SJSA1 (cell line): ENCODE data around the gene SH3TC2. TPM values are rescaled to one million over a fixed set of nuclear protein-coding genes. Genes with fewer than 3 reads are reported as not detected.

Experiments
- DNase-seq, 2 experiments: peaks; one replicate each; pipeline ENCODE4 v3.0.0-alpha.2; 2015 to 2020; ENCODE audit warnings: low spot score in 2 of 2, low read depth in 1 of 2
- H3K27ac ChIP-seq: fragments of 250-450 bp; sonication (Bioruptor Pico); 2 replicates; pipeline ENCODE4 v1.5.1; 2020; ENCODE audit warnings: mild to moderate bottlenecking, moderate library complexity
- H3K27me3 ChIP-seq: fragments of 250-450 bp; sonication (Bioruptor Pico); replicated peaks from 2 replicates; pipeline ENCODE4 v1.5.1; 2020; ENCODE audit warnings: mild to moderate bottlenecking, moderate library complexity
- H3K36me3 ChIP-seq: fragments of 250-450 bp; sonication (Bioruptor Pico); 2 replicates; pipeline ENCODE4 v1.5.1; 2020; ENCODE audit warnings: mild to moderate bottlenecking
- H3K4me1 ChIP-seq: fragments of 250-450 bp; sonication (Bioruptor Pico); replicated peaks from 2 replicates; pipeline ENCODE4 v1.6.1; 2021; ENCODE audit warnings: mild to moderate bottlenecking
- H3K4me3 ChIP-seq: fragments of 250-450 bp; sonication (Bioruptor Pico); 2 replicates; pipeline ENCODE4 v1.5.1; 2020; ENCODE audit warnings: mild to moderate bottlenecking
- H3K9me3 ChIP-seq: fragments of 250-450 bp; sonication (Bioruptor Pico); replicated peaks from 2 replicates; pipeline ENCODE4 v1.5.1; 2020; ENCODE audit warnings: mild to moderate bottlenecking
- total RNA-seq: library from RNA; depleted of rRNA; stranded (reverse); fragments of >200 nt; shearing (Covaris generic); gene quantifications from 2 replicates; pipeline ENCODE4 v1.2.3, GENCODE V29; 2014; rRNA removed

SH3TC2 gene
- total RNA-seq, 1 experiment from 2014 or later: 16.9 TPM

DNA sequence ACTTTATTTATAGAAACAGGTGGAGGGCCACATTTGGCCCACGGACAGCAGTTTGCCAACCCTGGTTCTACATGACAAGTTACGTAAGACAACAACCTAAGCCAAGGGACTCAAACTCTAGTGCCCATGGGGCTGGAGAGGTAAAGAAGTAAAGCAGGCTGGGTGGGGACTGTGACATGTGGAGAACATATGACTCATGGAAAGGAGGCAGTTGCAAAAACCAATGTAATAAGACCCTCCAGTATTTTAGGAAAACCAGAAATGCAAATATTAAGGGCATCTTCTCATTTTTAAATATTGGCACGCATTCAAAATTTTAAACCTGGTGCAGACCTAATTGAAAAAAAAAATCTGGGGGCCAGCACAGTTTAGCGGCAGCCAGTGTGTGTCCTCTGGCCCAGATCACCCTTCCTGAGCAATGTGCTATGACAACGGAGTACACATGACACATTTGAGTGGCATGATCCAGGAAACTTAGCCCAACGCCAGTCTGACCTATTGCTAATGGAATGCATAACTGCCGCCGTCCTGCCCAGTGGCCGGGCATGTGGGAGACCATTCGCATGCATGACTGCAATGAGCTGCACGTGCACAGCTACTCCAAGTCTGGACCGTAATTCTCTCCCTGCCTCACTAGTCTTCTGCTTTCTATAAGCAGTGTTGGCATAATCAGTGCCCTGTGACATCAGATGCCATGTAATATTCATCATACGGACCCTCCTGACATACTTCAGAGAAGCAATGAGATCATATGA lies 97.2 kb downstream of the SH3TC2 start:
- H3K4me1 ChIP-seq: peaks cover 50% of the 10 kb centered on the region

DNA sequence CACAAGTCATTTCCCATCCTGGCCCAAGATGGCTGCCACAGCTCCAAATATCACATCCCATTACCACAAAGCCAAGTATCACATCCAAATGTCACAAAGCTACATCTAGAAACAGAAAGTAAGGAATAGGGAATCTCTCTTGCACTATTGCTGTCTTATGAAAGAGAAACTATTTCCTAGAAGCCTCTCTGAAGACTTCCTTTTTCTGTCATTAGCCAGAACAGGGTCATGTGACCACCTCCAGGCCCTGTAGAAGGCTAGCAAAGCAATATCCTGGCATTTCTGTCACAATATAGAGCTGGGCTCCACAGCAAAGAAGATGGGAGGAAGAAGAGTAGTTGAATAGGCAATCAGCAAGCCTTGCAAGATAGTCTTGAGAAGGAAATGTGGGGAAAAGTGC lies 99.2 kb downstream of the SH3TC2 start:
- Histone ChIP-seq H3K27ac (peak overlapping the region; percentile 14; the same call in 1 of the 2 replicates), H3K27me3 (no peaks in the 10 kb centered on the region), H3K36me3 (no peaks in the 10 kb centered on the region), H3K4me3 (no peak overlapping the region), H3K9me3 (no peaks in the 10 kb centered on the region), H3K4me1 (peaks cover 35% of the 10 kb centered on the region)
- DNase-seq: no peak

More for the DNA sequence above, 97.2 kb downstream of the SH3TC2 start:
- H3K36me3 ChIP-seq: no peaks in the 10 kb centered on the region
- no peak overlapping the region for H3K4me3 ChIP-seq
- H3K9me3 ChIP-seq: no peaks in the 10 kb centered on the region
- peak overlapping the region; percentile 97 for H3K27ac ChIP-seq
- DNase-seq: peak; percentile 99 to 100
- no peaks in the 10 kb centered on the region for H3K27me3 ChIP-seq

DNA sequence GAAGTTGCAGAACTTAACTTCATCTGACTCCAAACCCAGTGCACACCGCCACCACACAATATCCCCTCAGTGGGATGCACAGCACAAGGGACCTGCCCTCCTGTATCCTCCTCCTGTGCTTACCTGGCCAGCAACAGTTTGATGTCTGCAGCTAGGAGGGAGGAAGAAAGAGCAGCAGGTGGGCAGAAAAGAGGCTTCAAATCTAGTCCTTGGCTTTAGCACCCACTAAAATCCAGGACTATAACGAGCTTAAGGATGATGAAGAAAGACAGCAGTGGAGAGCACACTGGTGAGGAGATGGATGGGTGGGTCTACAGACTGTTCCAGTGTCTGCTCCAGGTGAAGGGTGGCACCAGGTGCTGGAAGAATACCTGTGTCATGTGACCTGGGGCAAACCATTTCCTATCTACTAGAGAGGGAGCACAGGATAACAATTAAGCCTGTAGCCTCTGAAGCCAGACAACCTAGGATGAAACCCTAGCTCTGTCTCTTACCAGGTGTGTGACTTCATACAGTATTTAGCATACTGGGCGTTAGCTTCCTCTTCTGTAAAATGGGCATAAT lies 100.0 kb downstream of the SH3TC2 start:
- no peaks in the 10 kb centered on the region for H3K36me3 ChIP-seq
- no peaks in the 10 kb centered on the region for H3K27me3 ChIP-seq
- no peak for DNase-seq
- H3K27ac ChIP-seq: no peak overlapping the region
- peaks cover 37% of the 10 kb centered on the region for H3K4me1 ChIP-seq
- H3K4me3 ChIP-seq: no peak overlapping the region
- no peaks in the 10 kb centered on the region for H3K9me3 ChIP-seq

DNA sequence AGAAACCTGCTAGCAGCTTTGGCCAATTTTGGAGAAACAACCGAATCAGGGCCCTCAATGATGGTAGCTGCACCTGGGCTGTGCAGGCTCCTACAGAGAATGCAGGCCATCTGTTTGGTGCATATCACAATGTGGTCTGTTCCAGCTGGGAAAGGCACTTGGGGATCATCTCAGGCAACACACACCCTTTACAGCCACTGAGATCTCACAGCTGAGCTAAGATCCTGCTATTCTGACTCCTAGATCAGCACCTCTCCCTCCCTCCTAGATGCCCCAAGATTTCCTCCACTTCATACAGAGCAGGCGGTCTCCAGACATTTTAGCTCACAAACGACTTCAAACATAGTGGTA lies 100.7 kb downstream of the SH3TC2 start:
- Histone ChIP-seq H3K27ac (no peak overlapping the region), H3K4me1 (peaks cover 41% of the 10 kb centered on the region), H3K4me3 (no peak overlapping the region), H3K27me3 (no peaks in the 10 kb centered on the region), H3K36me3 (no peaks in the 10 kb centered on the region), H3K9me3 (no peaks in the 10 kb centered on the region)
- DNase-seq: no peak

DNA sequence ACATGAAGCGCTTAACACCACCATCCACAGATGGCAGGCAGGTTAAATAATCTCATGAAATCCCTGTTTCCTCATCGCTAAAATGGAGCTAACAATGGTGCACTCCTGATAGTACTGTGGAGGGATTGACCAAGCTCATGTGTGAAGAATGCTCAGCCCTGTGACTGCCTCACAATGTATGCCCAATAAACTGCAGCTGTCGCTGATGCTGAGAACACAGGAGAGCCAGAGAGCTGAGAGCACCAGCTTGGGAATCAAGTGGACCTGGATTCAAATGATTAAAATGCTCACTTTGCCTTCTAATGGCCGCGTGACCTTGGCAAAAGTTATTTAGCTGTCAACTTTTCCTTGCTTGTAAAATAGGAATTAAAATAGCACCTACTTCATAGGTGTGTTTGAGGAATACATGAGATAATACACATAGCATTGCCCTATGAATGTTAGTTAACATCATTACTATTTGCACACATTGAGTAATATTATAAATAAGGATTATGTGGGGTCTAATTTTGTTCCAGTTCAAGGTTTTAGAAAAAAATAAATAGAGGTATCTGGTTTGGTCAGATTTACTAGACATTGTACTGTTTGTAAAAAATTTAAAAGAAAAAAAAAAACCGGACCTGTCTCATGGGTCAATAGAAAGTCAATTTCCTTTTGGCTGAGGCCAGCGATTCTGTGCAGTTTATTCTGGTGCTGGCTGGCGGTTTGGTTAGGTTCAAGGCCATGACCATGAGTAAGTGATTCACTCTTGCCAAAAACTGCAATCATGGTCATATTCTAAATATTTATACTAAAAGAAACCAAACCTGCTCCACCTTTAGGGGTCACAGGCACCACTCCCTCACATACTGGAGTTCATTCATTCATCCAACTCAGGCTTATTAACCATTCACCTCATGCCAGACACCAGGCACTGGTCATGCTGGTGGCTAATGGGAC lies 101.3 kb downstream of the SH3TC2 start:
- no peak for DNase-seq
- no peaks in the 10 kb centered on the region for H3K9me3 ChIP-seq
- H3K27me3 ChIP-seq: no peaks in the 10 kb centered on the region
- H3K36me3 ChIP-seq: no peaks in the 10 kb centered on the region
- H3K4me1 ChIP-seq: peaks cover 35% of the 10 kb centered on the region
- no peak overlapping the region for H3K4me3 ChIP-seq
- no peak overlapping the region for H3K27ac ChIP-seq

DNA sequence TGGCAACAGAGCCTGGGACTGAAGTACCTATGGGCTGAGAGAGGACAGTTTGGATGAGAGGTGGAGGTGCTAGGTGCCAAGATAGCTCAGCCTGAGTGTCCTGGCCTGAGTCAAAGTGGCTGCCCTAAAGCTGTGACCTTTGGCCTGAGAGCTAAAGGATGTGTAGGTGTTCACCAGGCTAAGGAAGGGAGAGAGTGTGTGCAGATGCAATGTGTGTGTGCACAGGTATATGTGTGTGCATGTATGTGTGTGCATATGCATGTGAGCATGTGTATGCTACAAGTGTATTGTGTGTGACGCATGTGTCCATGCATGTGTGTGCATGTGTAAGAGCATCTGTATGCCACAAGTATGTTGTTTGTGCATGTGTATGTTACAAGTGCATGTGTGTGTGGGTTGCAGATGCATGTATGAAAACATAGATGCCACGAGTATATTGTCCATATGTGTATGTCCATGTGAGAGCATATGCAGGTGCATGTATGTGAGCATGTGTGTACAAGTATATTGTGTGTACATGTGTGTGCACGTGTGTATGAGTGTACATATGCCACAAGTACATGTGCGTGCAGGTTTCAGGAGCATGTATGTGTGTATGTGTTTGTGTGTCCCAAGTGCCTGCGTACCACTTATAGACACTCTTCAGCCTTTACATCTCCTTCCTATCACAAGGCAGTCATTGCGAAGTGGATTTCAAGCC lies 102.6 kb downstream of the SH3TC2 start:
- H3K27ac ChIP-seq: no peak overlapping the region
- H3K9me3 ChIP-seq: no peaks in the 10 kb centered on the region
- no peaks in the 10 kb centered on the region for H3K27me3 ChIP-seq
- DNase-seq: no peak
- no peak overlapping the region for H3K4me3 ChIP-seq
- no peaks in the 10 kb centered on the region for H3K36me3 ChIP-seq
- peaks cover 22% of the 10 kb centered on the region for H3K4me1 ChIP-seq

DNA sequence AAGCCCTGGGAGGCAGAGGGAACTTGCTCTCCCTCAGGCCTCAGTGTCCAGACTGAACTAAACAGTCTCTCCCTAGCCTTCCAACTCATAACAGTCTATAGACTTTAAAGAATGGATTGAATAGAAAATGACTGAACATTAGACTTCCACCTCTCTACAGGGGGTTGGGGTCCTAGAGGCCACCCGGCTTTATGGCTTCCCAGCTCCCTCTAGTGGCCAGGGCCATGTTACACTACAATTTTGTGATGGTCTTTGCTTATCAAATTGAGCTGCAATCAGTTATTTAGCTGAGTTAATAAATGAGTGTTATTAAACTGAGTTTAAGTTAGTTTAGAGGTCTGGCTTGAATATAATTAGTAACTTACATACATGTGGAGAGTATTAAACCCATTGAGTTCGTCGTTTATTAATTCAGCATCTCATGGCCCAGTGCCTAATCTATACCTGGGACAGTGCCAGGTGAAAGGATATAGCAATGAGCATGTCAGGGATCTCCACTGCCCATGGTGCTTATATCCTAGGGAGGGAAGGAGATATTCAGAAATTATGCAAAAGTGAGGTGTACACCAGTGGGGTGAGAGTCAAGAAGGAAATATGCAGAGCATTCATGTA lies 105.2 kb downstream of the SH3TC2 start:
- Histone ChIP-seq H3K27me3 (no peaks in the 10 kb centered on the region), H3K4me1 (peaks cover 9% of the 10 kb centered on the region), H3K27ac (no peak overlapping the region), H3K36me3 (no peaks in the 10 kb centered on the region), H3K4me3 (no peak overlapping the region), H3K9me3 (no peaks in the 10 kb centered on the region)
- DNase-seq: peak; percentile 75 to 78

DNA sequence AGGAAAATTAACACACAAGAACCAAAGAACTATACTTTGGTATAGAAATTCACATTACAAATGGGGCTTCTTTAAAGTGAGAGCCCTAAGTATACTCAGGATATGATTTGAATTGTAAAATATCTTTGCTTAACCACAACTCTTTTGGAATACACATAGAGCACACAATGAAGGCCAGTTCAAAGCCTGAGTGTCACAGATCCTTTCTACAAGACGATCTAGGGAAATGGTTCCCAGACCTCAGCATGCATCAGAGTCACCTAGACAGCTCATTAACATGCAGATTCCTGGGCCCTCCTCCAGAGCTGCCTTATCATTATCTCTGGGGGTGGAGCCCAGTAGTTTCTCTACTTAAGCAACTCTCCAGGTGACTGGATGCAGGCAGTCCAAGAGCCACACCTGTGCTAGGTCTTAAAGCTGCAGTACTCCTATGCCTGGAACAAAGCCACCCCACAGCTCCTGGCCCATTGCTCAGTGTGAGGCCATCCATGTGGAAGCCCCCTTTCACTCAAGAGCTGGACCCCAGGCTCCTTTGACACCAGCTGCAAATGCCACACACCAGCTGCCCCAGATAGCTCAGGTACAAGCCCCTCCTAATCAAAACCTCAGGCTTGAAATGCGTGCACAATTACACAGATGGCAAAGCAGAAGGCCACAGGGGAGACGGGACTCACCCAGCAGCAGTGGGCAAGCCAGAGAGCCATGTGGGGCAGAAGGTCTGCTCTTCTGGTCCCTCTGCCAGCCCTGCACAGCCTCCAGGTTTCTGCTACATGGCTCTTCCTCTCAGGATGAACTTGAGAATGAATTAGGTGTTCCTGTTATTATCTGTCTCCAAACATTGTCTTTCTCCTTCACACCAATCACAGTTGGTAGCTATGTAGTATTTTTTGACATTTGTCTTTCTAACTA lies 106.1 kb downstream of the SH3TC2 start:
- H3K36me3 ChIP-seq: no peaks in the 10 kb centered on the region
- no peaks in the 10 kb centered on the region for H3K27me3 ChIP-seq
- H3K4me3 ChIP-seq: no peak overlapping the region
- H3K27ac ChIP-seq: no peak overlapping the region
- H3K4me1 ChIP-seq: peaks cover 9% of the 10 kb centered on the region
- no peaks in the 10 kb centered on the region for H3K9me3 ChIP-seq
- DNase-seq: no peak

Other genes with a start within 250 kb of the SH3TC2 start
- 13.8 and 14.9 TPM in 2 replicates for gene ADRB2, start 236.5 kb downstream of the SH3TC2 start, total RNA-seq
- 24.1 and 32.8 TPM in 2 replicates for gene ABLIM3, start 78.4 kb upstream of the SH3TC2 start, total RNA-seq
- 26.6 and 33.2 TPM in 2 replicates for gene AFAP1L1, start 208.8 kb upstream of the SH3TC2 start, total RNA-seq